ENCODE data around the gene GRM8.

GRM8 gene

DNA sequence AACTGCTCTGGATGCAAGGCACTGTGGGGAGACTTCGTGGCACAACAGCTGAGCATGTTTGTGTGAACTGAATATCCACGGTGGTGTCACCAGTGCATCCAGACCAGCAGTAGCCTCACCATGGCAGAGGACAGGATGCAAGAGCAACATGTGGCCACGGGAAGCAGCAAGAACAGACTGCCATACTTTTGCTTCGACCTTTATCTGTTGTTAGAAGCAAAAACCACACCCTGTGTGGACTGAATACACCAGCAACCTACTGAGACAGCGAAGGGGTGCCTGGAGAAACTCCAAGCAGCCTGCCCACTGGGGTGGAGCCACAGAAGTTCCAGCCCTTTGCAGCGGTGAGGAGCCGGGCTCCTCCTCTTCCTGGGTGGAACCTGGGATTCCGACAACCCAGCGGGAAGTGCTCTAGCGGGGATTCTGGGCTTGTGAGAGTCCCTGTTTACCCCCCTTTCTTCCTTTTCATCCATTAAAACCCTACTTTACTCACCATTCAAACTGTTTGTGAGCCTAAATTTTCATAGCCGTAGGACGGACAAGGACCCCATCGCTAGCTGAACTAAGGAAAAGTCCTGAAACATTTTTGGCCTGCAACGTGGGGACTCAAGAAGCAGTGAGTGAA lies 584.9 kb downstream of the GRM8 start:
- TF ChIP-seq, protein P1, sequence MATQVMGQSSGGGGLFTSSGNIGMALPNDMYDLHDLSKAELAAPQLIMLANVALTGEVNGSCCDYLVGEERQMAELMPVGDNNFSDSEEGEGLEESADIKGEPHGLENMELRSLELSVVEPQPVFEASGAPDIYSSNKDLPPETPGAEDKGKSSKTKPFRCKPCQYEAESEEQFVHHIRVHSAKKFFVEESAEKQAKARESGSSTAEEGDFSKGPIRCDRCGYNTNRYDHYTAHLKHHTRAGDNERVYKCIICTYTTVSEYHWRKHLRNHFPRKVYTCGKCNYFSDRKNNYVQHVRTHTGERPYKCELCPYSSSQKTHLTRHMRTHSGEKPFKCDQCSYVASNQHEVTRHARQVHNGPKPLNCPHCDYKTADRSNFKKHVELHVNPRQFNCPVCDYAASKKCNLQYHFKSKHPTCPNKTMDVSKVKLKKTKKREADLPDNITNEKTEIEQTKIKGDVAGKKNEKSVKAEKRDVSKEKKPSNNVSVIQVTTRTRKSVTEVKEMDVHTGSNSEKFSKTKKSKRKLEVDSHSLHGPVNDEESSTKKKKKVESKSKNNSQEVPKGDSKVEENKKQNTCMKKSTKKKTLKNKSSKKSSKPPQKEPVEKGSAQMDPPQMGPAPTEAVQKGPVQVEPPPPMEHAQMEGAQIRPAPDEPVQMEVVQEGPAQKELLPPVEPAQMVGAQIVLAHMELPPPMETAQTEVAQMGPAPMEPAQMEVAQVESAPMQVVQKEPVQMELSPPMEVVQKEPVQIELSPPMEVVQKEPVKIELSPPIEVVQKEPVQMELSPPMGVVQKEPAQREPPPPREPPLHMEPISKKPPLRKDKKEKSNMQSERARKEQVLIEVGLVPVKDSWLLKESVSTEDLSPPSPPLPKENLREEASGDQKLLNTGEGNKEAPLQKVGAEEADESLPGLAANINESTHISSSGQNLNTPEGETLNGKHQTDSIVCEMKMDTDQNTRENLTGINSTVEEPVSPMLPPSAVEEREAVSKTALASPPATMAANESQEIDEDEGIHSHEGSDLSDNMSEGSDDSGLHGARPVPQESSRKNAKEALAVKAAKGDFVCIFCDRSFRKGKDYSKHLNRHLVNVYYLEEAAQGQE (IDR thresholded peaks at IDR 0.05; ENCODE audit: insufficient read depth in 1 of 2, low read depth in 2 of 2, low read length in 2 of 2) = no peak
- no peak for TF ChIP-seq POLR2AphosphoS5 (IDR thresholded peaks at IDR 0.05; ENCODE audit: low read depth, low read length)
- no peak for TF ChIP-seq FOXP2 (optimal IDR thresholded peaks at IDR 0.05; ENCODE audit: borderline replicate concordance, extremely low read depth, extremely low read length, insufficient read depth)
- no peak for TF ChIP-seq SIN3A (IDR thresholded peaks at IDR 0.05; ENCODE audit: borderline replicate concordance, insufficient read depth, low read length)
- TF ChIP-seq TAF1 (IDR thresholded peaks at IDR 0.05; ENCODE audit: borderline replicate concordance, insufficient read depth, low read length) = no peak

DNA sequence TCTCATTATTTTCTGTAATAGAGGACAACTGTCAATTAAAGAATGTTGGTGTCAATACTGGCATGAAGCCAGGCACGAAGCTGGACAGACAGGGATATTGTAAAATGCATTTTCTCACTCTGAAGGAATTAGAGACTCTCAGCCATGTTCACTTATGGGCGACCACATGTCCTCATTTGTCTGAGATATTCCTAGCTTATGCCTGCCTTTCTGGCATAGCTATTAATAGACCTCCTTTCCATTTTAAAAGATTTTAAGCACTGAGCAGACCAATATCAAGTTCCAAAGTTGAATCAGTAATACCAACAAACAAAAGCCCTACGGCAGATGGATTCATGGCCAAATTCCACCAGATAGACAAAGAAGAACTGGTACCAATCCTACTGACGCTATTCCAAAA lies 589.9 kb downstream of the GRM8 start:
- TF ChIP-seq TAF1 (IDR thresholded peaks at IDR 0.05; ENCODE audit: borderline replicate concordance, insufficient read depth, low read length) (no peak), SIN3A (IDR thresholded peaks at IDR 0.05; ENCODE audit: borderline replicate concordance, insufficient read depth, low read length) (no peak), FOXP2 (optimal IDR thresholded peaks at IDR 0.05; ENCODE audit: borderline replicate concordance, extremely low read depth, extremely low read length, insufficient read depth) (no peak), POLR2AphosphoS5 (IDR thresholded peaks at IDR 0.05; ENCODE audit: low read depth, low read length) (no peak)
- TF ChIP-seq, protein P1 (IDR thresholded peaks at IDR 0.05; ENCODE audit: insufficient read depth in 1 of 2, low read depth in 2 of 2, low read length in 2 of 2) = no peak

DNA sequence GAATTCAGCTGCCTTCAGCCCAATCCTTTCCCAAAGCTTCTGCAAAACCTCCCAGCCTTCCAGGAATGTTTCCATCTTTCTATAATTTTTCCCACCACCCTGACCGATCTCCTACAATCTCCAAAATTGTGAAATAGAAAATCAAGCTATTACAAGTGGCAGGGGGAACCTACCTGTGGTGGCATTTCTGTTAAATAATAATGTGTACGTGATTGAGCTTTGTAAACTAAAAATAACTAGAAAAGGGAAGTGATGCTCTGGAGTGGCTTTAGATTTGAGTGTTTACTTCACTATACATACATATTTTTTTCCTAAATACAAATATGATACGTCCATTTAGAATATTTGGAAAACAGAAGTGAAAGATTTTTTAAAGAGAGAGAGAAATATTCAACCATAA lies 593.6 kb downstream of the GRM8 start:
- TF ChIP-seq FOXP2 (optimal IDR thresholded peaks at IDR 0.05; ENCODE audit: borderline replicate concordance, extremely low read depth, extremely low read length, insufficient read depth) = no peak
- no peak for TF ChIP-seq POLR2AphosphoS5 (IDR thresholded peaks at IDR 0.05; ENCODE audit: low read depth, low read length)
- TF ChIP-seq TAF1 (IDR thresholded peaks at IDR 0.05; ENCODE audit: borderline replicate concordance, insufficient read depth, low read length) = no peak
- TF ChIP-seq, protein P1 (IDR thresholded peaks at IDR 0.05; ENCODE audit: insufficient read depth in 1 of 2, low read depth in 2 of 2, low read length in 2 of 2) = no peak
- TF ChIP-seq SIN3A (IDR thresholded peaks at IDR 0.05; ENCODE audit: borderline replicate concordance, insufficient read depth, low read length) = no peak

DNA sequence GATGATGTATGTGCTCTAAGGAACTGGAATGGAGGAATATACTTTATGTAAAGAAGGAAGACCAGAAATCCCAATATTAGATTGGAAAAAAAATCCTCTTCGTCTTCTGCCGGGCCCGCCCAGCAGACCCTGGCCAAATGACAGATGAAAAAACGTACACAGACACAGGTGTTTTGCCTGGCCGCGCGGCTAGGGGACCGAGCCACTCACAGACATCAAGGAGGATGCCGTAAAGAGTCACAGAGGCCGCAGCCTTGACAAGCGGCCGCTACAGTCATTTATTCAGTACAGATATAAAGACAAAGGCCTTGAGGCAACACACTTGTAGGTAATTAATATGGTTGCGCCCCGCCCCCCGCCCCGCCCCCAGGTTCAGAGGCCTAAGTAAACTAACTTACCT lies 594.1 kb downstream of the GRM8 start:
- TF ChIP-seq FOXP2 (optimal IDR thresholded peaks at IDR 0.05; ENCODE audit: borderline replicate concordance, extremely low read depth, extremely low read length, insufficient read depth) (no peak), SIN3A (IDR thresholded peaks at IDR 0.05; ENCODE audit: borderline replicate concordance, insufficient read depth, low read length) (no peak)

DNA sequence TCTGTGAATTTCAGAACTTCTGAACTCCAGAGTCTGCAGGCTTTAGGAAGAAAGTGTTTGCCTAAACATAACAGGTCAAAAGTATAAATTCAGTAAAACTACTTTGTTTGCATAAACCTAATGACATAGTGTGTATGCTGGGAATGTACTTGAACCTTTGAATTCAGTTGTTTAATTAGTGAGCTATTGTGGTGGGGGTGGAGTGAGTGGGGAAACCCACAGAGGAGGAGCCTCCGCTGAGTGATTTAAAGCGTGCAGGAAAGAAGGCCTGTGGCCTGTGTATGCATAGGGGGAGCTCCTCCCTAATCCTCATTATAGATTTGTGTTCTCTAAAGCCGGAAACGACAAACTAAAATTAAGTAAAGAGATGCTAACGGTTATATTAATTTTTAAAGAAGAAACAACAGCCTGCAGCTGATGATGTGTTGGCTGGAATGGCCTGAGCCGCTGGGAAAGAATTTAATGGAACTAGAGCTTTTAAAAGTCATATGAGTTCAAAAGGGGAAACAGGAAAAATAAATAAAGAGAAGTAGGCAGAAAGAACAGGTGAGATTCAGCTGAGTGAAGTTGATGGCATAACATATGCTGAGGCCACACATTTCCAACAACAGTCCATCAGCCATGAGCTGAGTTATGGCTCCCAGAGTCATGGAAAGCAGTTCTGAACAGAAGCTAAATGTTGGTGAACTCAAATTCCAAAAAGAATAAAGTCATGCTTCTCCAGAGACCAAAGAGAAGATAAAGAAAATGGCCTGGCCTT lies 595.0 kb downstream of the GRM8 start:
- TF ChIP-seq FOXP2 (optimal IDR thresholded peaks at IDR 0.05; ENCODE audit: borderline replicate concordance, extremely low read depth, extremely low read length, insufficient read depth) (no peak), SIN3A (IDR thresholded peaks at IDR 0.05; ENCODE audit: borderline replicate concordance, insufficient read depth, low read length) (no peak), POLR2AphosphoS5 (IDR thresholded peaks at IDR 0.05; ENCODE audit: low read depth, low read length) (no peak), TAF1 (IDR thresholded peaks at IDR 0.05; ENCODE audit: borderline replicate concordance, insufficient read depth, low read length) (no peak)
- TF ChIP-seq, protein P1 (IDR thresholded peaks at IDR 0.05; ENCODE audit: insufficient read depth in 1 of 2, low read depth in 2 of 2, low read length in 2 of 2) = no peak

All from PFSK-1 (cell line).